Muscle of leg (tissue), 11 donors: ENCODE measurements around the gene CA10. TPM values are rescaled to one million over a fixed set of nuclear protein-coding genes. Genes with fewer than 3 reads are reported as not detected.
A peak's percentile ranks its signal among the peaks of the same experiment; 100 is the strongest.

Experiments
- DNase-seq: peaks from one replicate; pipeline ENCODE4 v3.0.0; 2013
- H3K27ac ChIP-seq: one replicate; pipeline ENCODE4 v1.5.1; 2013; ENCODE audit warnings: mild to moderate bottlenecking, low read length, control low read depth
- H3K27me3 ChIP-seq: one replicate; pipeline ENCODE4 v1.6.1; 2013; ENCODE audit warnings: low read length; ENCODE audit not compliant: control insufficient read depth, insufficient read depth
- H3K36me3 ChIP-seq: one replicate; pipeline ENCODE4 v1.6.1; 2013; ENCODE audit warnings: low read length; ENCODE audit not compliant: control insufficient read depth, insufficient read depth
- H3K4me1 ChIP-seq: one replicate; pipeline ENCODE4 v1.6.1; 2013; ENCODE audit warnings: low read length; ENCODE audit not compliant: control insufficient read depth, insufficient read depth
- H3K4me3 ChIP-seq: one replicate; pipeline ENCODE4 v1.5.1; 2013; ENCODE audit warnings: low read length, control low read depth
- H3K9me3 ChIP-seq: replicated peaks from 2 replicates; pipeline ENCODE4 v1.6.1; 2013; ENCODE audit warnings: low read depth, low read length; ENCODE audit not compliant: control insufficient read depth
- WGBS: methylation state at CpG from one replicate; pipeline ENCODE4 v1.1.5; 2013; ENCODE audit warnings: missing lambda C conversion rate; ENCODE audit not compliant: insufficient coverage; 5-methylcytosine and 5-hydroxymethylcytosine counted together
- polyA plus RNA-seq, 8 donors: library from polyadenylated mRNA; unstranded; fragments of 120-200 nt; gene quantifications; one replicate each; pipeline versions ENCODE4 v1.2.1 to v1.2.3, GENCODE V29; 2013; ENCODE audit warnings: inconsistent platforms in 1 of 8, low replicate concordance in 1 of 8; ENCODE audit not compliant: insufficient read length in 8 of 8, insufficient read depth in 1 of 8
- total RNA-seq: library from RNA; stranded (reverse); fragments of 120-200 nt; gene quantifications from one replicate; pipeline ENCODE4 v1.2.4, GENCODE V29; 2013

CA10 gene
- total and polyA plus RNA-seq, 9 donors = 1.4 to 6.9 (median 3.3) TPM

- no peak for DNase-seq
- H3K4me1 ChIP-seq = peaks cover 5% of the 10 kb centered on the region
- H3K27ac ChIP-seq = peak overlapping the region; percentile 21
- no CpG with 5 or more reads among the region's 3 CpGs for WGBS
- H3K4me3 ChIP-seq = no peak overlapping the region
- peaks cover 2% of the 10 kb centered on the region for H3K27me3 ChIP-seq
- H3K9me3 ChIP-seq = no peaks in the 10 kb centered on the region
- H3K36me3 ChIP-seq = no peaks in the 10 kb centered on the region
These were observed 433.3 kb downstream of the CA10 start for GRCh38 chr17:51725185-51725584.

DNA sequence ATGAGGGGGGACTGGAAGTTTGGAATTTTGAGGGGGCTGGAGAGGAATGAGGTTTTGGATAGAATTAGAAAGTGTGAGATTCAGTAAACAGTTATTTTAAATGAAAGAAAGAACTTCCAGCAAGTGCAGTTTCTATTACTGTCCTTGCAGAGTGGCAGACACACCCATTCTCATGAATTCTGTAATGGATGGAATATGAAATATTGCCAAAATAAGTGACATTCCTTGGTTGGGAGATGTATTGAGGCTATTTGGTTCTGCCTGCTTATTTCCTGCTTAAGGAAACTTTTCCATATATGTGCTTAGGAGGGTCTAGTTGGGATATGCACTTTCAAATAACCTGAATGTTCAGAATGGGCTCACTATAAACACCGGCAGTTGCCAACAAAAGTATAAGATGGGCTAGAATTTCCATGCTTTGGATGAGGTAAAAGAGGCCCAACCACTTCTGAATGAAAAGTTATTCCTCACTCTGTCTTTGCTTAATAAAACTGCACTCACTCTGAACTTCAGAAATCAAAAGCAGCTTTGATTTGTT is 434.4 kb downstream of the CA10 start:
- Histone ChIP-seq H3K27ac (peak overlapping the region; percentile 31), H3K9me3 (no peaks in the 10 kb centered on the region), H3K36me3 (no peaks in the 10 kb centered on the region), H3K4me3 (no peak overlapping the region), H3K27me3 (peaks cover 2% of the 10 kb centered on the region), H3K4me1 (peaks cover 5% of the 10 kb centered on the region)
- no CpG with 5 or more reads among the region's 1 CpG for WGBS
- peak; percentile 67 for DNase-seq

GRCh38 chr17:51722994-51723393 is 435.5 kb downstream of the CA10 start:
- Histone ChIP-seq H3K4me3 (no peak overlapping the region), H3K36me3 (no peaks in the 10 kb centered on the region), H3K27me3 (peaks cover 2% of the 10 kb centered on the region), H3K4me1 (peaks cover 10% of the 10 kb centered on the region), H3K9me3 (no peaks in the 10 kb centered on the region), H3K27ac (no peak overlapping the region)
- WGBS = 100% methylated on average over 1 of the region's 1 CpG
- no peak for DNase-seq

GRCh38 chr17:51721730-51722129 is 436.8 kb downstream of the CA10 start:
- no peaks in the 10 kb centered on the region for H3K36me3 ChIP-seq
- H3K9me3 ChIP-seq = no peaks in the 10 kb centered on the region
- 88% methylated on average over 3 of the region's 5 CpGs for WGBS
- H3K4me1 ChIP-seq = peaks cover 10% of the 10 kb centered on the region
- no peak for DNase-seq
- no peak overlapping the region for H3K4me3 ChIP-seq
- no peak overlapping the region for H3K27ac ChIP-seq
- no peaks in the 10 kb centered on the region for H3K27me3 ChIP-seq

- DNase-seq = no peak
- H3K9me3 ChIP-seq = no peaks in the 10 kb centered on the region
- no peak overlapping the region for H3K27ac ChIP-seq
- no peak overlapping the region for H3K4me3 ChIP-seq
- peaks cover 10% of the 10 kb centered on the region for H3K4me1 ChIP-seq
- H3K36me3 ChIP-seq = no peaks in the 10 kb centered on the region
- no peaks in the 10 kb centered on the region for H3K27me3 ChIP-seq
These were observed 438.1 kb downstream of the CA10 start for GRCh38 chr17:51720439-51720838.

GRCh38 chr17:51718983-51719382 is 439.5 kb downstream of the CA10 start:
- no CpG with 5 or more reads among the region's 3 CpGs for WGBS

DNA sequence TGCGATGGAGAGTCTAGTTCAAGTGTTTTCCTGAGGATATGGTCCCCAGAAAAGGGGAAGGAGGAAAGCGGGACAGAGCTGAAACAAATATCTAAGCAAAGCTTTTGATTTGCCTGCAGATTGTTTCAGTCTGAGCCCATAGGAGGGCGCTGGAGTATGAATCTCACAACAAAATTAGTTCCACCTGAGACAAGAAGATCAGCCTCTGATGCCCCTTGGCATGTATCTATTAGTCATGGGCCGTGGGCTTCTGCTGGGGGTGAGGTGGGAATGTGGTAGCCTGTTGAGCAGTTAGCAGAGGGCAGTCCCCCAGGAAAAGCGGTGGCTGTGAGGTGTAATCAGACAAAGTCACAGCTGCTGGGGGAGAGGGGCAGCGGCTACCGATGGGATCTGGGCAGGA is 446.9 kb downstream of the CA10 start:
- Histone ChIP-seq H3K4me3 (no peak overlapping the region), H3K9me3 (no peaks in the 10 kb centered on the region), H3K27ac (no peak overlapping the region), H3K4me1 (peaks cover 6% of the 10 kb centered on the region), H3K27me3 (peaks cover 7% of the 10 kb centered on the region), H3K36me3 (no peaks in the 10 kb centered on the region)
- WGBS = 89% methylated on average over 4 of the region's 7 CpGs
- DNase-seq = no peak

More at GRCh38 chr17:51718983-51719382, 439.5 kb downstream of the CA10 start:
- Histone ChIP-seq H3K36me3 (no peaks in the 10 kb centered on the region), H3K9me3 (no peaks in the 10 kb centered on the region), H3K27me3 (no peaks in the 10 kb centered on the region), H3K4me1 (peaks cover 7% of the 10 kb centered on the region), H3K27ac (no peak overlapping the region), H3K4me3 (no peak overlapping the region)
- DNase-seq = peak; percentile 44

DNA sequence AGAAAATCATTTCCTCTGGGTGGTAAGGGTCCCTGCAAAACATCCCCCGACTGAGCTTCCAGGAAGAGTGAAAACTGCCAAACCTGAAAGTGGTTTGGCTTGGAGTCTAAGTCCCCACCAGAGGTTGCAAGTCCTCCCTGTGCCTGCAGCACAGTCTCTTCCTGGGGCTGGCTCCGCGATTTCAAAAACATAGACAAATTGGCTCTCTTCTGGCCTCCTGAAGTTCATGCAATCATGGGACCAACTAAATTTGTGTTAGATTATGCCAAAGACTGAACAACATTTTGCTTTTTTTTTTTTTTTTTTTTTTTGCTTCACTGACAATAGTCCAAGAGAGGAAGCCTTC is 447.9 kb downstream of the CA10 start:
- peaks cover 7% of the 10 kb centered on the region for H3K27me3 ChIP-seq
- H3K9me3 ChIP-seq = no peaks in the 10 kb centered on the region
- peaks cover 6% of the 10 kb centered on the region for H3K4me1 ChIP-seq
- no peaks in the 10 kb centered on the region for H3K36me3 ChIP-seq
- no peak overlapping the region for H3K27ac ChIP-seq
- WGBS = 50% methylated on average over 1 of the region's 3 CpGs
- no peak overlapping the region for H3K4me3 ChIP-seq
- peak; percentile 28 for DNase-seq

DNA sequence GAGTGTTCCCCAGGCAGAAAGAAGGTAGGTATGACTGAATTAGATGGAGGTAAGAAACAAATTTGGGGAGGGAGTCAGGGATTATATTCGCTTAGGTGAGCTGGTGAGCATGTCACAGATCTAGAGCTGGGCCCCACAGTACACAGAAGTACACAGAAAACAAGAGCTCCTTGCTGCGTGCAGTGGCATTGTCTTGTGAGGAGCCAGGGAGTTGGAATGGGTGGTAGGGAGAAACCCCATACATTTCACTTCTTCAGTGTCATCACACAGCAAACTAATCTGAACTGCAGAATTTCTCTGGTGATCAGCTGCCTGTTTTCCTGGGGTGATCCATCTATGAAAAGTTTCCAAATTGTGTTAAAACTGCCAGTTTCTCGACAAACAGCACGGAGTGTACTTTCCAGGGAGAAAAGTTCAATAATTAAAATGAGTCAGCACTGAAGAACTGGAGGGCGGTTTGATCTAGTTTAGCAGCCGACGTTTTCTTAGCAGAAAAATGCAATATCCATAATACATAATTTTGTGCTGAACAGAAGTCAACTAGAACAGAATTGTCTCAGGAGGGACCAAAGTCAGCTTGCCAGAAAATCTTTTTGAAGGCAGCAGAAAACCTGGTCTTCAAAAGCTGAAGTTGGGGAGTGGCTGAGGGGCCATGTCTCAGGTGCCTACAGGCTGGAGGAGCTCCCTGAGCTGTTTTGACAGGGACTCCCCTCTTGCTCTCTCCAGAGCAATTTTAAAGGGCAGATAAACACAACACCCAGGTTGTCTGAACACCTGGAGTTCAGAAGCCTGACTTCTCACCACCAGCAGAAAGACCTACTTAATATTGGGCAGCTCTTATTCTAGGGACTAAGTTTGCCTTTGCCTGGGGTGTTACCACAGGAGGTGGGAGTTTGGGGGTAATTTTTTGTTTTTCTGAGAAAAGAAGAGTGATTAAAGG is 448.6 kb downstream of the CA10 start:
- Histone ChIP-seq H3K4me1 (peaks cover 6% of the 10 kb centered on the region), H3K36me3 (no peaks in the 10 kb centered on the region), H3K27ac (peak overlapping the region; percentile 20), H3K4me3 (no peak overlapping the region), H3K9me3 (no peaks in the 10 kb centered on the region), H3K27me3 (peaks cover 7% of the 10 kb centered on the region)
- peak; percentile 81 for DNase-seq
- 86% methylated on average over 1 of the region's 7 CpGs for whole genome bisulfite sequencing

DNA sequence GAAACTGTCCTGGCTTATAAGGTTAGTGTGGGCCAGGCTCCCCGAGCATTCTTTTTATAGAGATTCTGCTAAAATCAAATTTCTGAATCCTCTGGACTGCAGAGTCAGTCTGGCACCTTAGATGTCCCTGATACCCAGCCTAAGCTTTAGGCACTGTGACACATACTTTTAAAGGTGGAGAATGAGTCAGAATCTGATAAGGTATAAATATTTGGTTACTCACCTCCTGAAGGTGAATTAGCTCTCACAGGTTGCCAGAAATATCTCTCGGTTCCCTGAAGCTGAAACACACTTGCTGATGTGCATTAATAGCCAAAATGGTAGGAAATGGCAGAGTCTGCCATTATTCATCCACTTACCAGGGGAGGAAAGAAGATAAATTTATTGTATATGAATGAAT is 451.3 kb downstream of the CA10 start:
- Histone ChIP-seq H3K27ac (no peak overlapping the region), H3K36me3 (no peaks in the 10 kb centered on the region), H3K27me3 (peaks cover 7% of the 10 kb centered on the region), H3K4me1 (peaks cover 6% of the 10 kb centered on the region), H3K4me3 (no peak overlapping the region), H3K9me3 (no peaks in the 10 kb centered on the region)
- DNase-seq = no peak
- WGBS = no CpG with 5 or more reads among the region's 2 CpGs
